Measurements from ENCODE around the gene KDM8. TPM values are rescaled to one million over a fixed set of nuclear protein-coding genes. Genes with fewer than 3 reads are reported as not detected.
A peak's percentile ranks its signal among the peaks of the same experiment; 100 is the strongest.

The KDM8 gene
- 4.7 TPM for polyA plus RNA-seq (2012; ENCODE audit: insufficient read length, low read depth)

- no peak for TF ChIP-seq FOXP2 (optimal IDR thresholded peaks at IDR 0.05; ENCODE audit: borderline replicate concordance, extremely low read depth, extremely low read length, insufficient read depth)
- TF ChIP-seq REST (IDR thresholded peaks at IDR 0.05; ENCODE audit: insufficient read depth in 1 of 2, low read depth in 2 of 2, low read length in 2 of 2), result 0 out of 4 replicates have a peak, but pooled peaks of 1 of the 2 experiments have one; percentile 66
- TF ChIP-seq POLR2AphosphoS5 (IDR thresholded peaks at IDR 0.05; ENCODE audit: low read depth, low read length), result peak; percentile 92
- TF ChIP-seq TAF1 (IDR thresholded peaks at IDR 0.05; ENCODE audit: borderline replicate concordance, insufficient read depth, low read length), result peak; percentile 68
- no peak for TF ChIP-seq SIN3A (IDR thresholded peaks at IDR 0.05; ENCODE audit: borderline replicate concordance, insufficient read depth, low read length)
Measured at GRCh38 chr16:27203507-27204311, at the start of gene KDM8. Gene KDM8 (plus strand): TSS chr16:27203526. CDS start chr16:27210124, 6,598 bp downstream.

GRCh38 chr16:27154705-27155521, 48.4 kb upstream of the KDM8 start:
- TF ChIP-seq TAF1 (IDR thresholded peaks at IDR 0.05; ENCODE audit: borderline replicate concordance, insufficient read depth, low read length), result no peak
- TF ChIP-seq POLR2AphosphoS5 (IDR thresholded peaks at IDR 0.05; ENCODE audit: low read depth, low read length), result no peak
- TF ChIP-seq FOXP2 (optimal IDR thresholded peaks at IDR 0.05; ENCODE audit: borderline replicate concordance, extremely low read depth, extremely low read length, insufficient read depth), result no peak
- TF ChIP-seq SIN3A (IDR thresholded peaks at IDR 0.05; ENCODE audit: borderline replicate concordance, insufficient read depth, low read length), result no peak

- TF ChIP-seq FOXP2 (optimal IDR thresholded peaks at IDR 0.05; ENCODE audit: borderline replicate concordance, extremely low read depth, extremely low read length, insufficient read depth) (no peak), POLR2AphosphoS5 (IDR thresholded peaks at IDR 0.05; ENCODE audit: low read depth, low read length) (no peak), SIN3A (IDR thresholded peaks at IDR 0.05; ENCODE audit: borderline replicate concordance, insufficient read depth, low read length) (no peak), TAF1 (IDR thresholded peaks at IDR 0.05; ENCODE audit: borderline replicate concordance, insufficient read depth, low read length) (no peak), REST (IDR thresholded peaks at IDR 0.05; ENCODE audit: insufficient read depth in 1 of 2, low read depth in 2 of 2, low read length in 2 of 2) (no peak)
Measured at GRCh38 chr16:27156579-27156978, 46.7 kb upstream of the KDM8 start.

GRCh38 chr16:27161398-27161797, 41.9 kb upstream of the KDM8 start:
- no peak for TF ChIP-seq FOXP2 (optimal IDR thresholded peaks at IDR 0.05; ENCODE audit: borderline replicate concordance, extremely low read depth, extremely low read length, insufficient read depth)
- no peak for TF ChIP-seq POLR2AphosphoS5 (IDR thresholded peaks at IDR 0.05; ENCODE audit: low read depth, low read length)
- TF ChIP-seq REST (IDR thresholded peaks at IDR 0.05; ENCODE audit: insufficient read depth in 1 of 2, low read depth in 2 of 2, low read length in 2 of 2), result no peak

GRCh38 chr16:27164352-27164751, 39.0 kb upstream of the KDM8 start:
- no peak for TF ChIP-seq FOXP2 (optimal IDR thresholded peaks at IDR 0.05; ENCODE audit: borderline replicate concordance, extremely low read depth, extremely low read length, insufficient read depth)
- TF ChIP-seq TAF1 (IDR thresholded peaks at IDR 0.05; ENCODE audit: borderline replicate concordance, insufficient read depth, low read length), result no peak
- no peak for TF ChIP-seq POLR2AphosphoS5 (IDR thresholded peaks at IDR 0.05; ENCODE audit: low read depth, low read length)
